Psoas muscle (tissue), 8 donors: ENCODE measurements around the gene DCAF5. TPM values are rescaled to one million over a fixed set of nuclear protein-coding genes. Genes with fewer than 3 reads are reported as not detected.

Source experiments
- ATAC-seq, 4 donors: fragments of 200-7000 bp; cut with Tn5 transposase; one replicate each; pipeline ENCODE4 v1.9.1; 2020; ENCODE audit warnings: moderate library complexity in 3 of 4, mild to moderate bottlenecking in 2 of 4
- DNase-seq, 2 donors: peaks; one replicate each; pipeline ENCODE4 v3.0.0-alpha.2; 2020
- H3K27ac ChIP-seq: fragments of 200-600 bp; one replicate; pipeline ENCODE4 v1.8.0; 2022
- H3K27me3 ChIP-seq, 3 donors: fragments of 200-600 bp in 1 of 3; one replicate each; pipeline versions ENCODE4 v1.6.1 to v1.8.0; 2013 to 2022; ENCODE audit warnings: low read length in 2 of 3, mild to moderate bottlenecking in 2 of 3, moderate library complexity in 1 of 3; ENCODE audit not compliant: insufficient read depth in 3 of 3
- H3K36me3 ChIP-seq, 2 donors: fragments of 200-600 bp in 1 of 2; one replicate each; pipeline versions ENCODE4 v1.6.1 to v1.8.0; 2013 to 2022; ENCODE audit warnings: low read depth in 1 of 2, mild to moderate bottlenecking in 1 of 2, moderate library complexity in 1 of 2; ENCODE audit not compliant: insufficient read depth in 1 of 2
- H3K4me1 ChIP-seq: fragments of 200-600 bp; one replicate; pipeline ENCODE4 v1.8.0; 2022
- H3K4me3 ChIP-seq: fragments of 200-600 bp; one replicate; pipeline ENCODE4 v1.8.0; 2022; ENCODE audit warnings: mild to moderate bottlenecking
- H3K9me3 ChIP-seq: fragments of 200-600 bp; one replicate; pipeline ENCODE4 v1.8.0; 2022
- CTCF ChIP-seq: fragments of 200-600 bp; IDR thresholded peaks from one replicate; pipeline ENCODE4 v1.8.0; 2022; ENCODE audit warnings: antibody characterized with exemption
- WGBS, 3 donors: extraction: QIAGEN DNeasy Blood & Tissue Kit; methylation state at CpG; one replicate each; pipeline versions ENCODE4 v1.1.6 to v1.1.7; 2013; 5-methylcytosine and 5-hydroxymethylcytosine counted together
- intact Hi-C, 2 donors: fragments of 100-400 bp; cut with DNase I; formaldehyde crosslinking; loops; one replicate each; pipeline versions ENCODE4 v1.11.0 to v1.14.2; 2022
- polyA plus RNA-seq, 3 donors: library from polyadenylated mRNA; stranded (reverse); fragments of 200-250 nt; gene quantifications; one replicate each; pipeline ENCODE4 v1.2.3, GENCODE V29; 2013
- total RNA-seq, 4 donors: library from RNA; stranded (reverse); fragmentation: NEBNext Ultra II Directional in 2 of 4; extraction: Animal tissue kit (Norgen Biotek cat#: 25700) in 2 of 4; gene quantifications; one replicate each; pipeline versions ENCODE4 v1.2.1 to v1.2.4, GENCODE V29; 2021 to 2023
- donor health status: healthy with polysubstance abuse.
- donor health status: DM: no; HTN: no; CAD: no; lungs with moderate emphysema.
- donor health status: Bipolar disorder and iron deficiency.
- donor health status: healthy.
- donor health status: DM: yes; HTN: yes; CAD: no.
- donor health status: DM: no; HTN: no; CAD: no.
- donor health status: DM: no; HTN: no; CAD: no.
- donor health status: DM: yes; HTN: yes; CAD: no.

Gene DCAF5
- total and polyA plus RNA-seq, 7 donors = 9.1 to 86.3 (median 74.7) TPM

- H3K9me3 ChIP-seq = no peaks in the 10 kb centered on the region
- H3K27me3 ChIP-seq = no peaks in the 10 kb centered on the region
- intact Hi-C loops = loop anchor here in 1 of 2 donors (5.0 kb wide), 1 partner anchor 74 kb away; no protein-coding TSS in a partner anchor
- 44 to 61% (median 47%) methylated on average over 2 to 3 of the region's 3 CpGs for WGBS, 3 donors
- no peak for TF ChIP-seq CTCF
- H3K27ac ChIP-seq = peak overlapping the region; percentile 53
- ATAC-seq (peak; percentile 58 to 75 (median 72)), DNase-seq (no peak)
- no peaks in the 10 kb centered on the region for H3K36me3 ChIP-seq
- H3K4me3 ChIP-seq = no peak overlapping the region
- peaks cover 75% of the 10 kb centered on the region for H3K4me1 ChIP-seq
Observed at GRCh38 chr14:69133206-69134125, 19.5 kb downstream of the DCAF5 start.

GRCh38 chr14:69132513-69133181 lies 20.3 kb downstream of the DCAF5 start:
- peaks cover 66% of the 10 kb centered on the region for H3K4me1 ChIP-seq
- ATAC-seq = no peak

GRCh38 chr14:69131176-69131575 lies 21.7 kb downstream of the DCAF5 start:
- Histone ChIP-seq H3K27me3 (no peaks in the 10 kb centered on the region), H3K4me3 (no peak overlapping the region), H3K4me1 (peaks cover 66% of the 10 kb centered on the region), H3K27ac (peak overlapping the region; percentile 24), H3K9me3 (no peaks in the 10 kb centered on the region), H3K36me3 (no peaks in the 10 kb centered on the region)
- intact Hi-C loops = loop anchor here in 1 of 2 donors (5.0 kb wide), 1 partner anchor 76 kb away; no protein-coding TSS in a partner anchor
- 73 to 94% (median 77%) methylated on average over 2 of the region's 2 CpGs for WGBS, 3 donors
- ATAC-seq = no peak
- no peak for TF ChIP-seq CTCF
- DNase-seq = no peak

More at GRCh38 chr14:69132513-69133181, 20.3 kb downstream of the DCAF5 start:
- TF ChIP-seq CTCF = no peak
- H3K36me3 ChIP-seq = no peaks in the 10 kb centered on the region
- H3K27ac ChIP-seq = peak overlapping the region; percentile 53
- no peaks in the 10 kb centered on the region for H3K9me3 ChIP-seq
- H3K27me3 ChIP-seq = no peaks in the 10 kb centered on the region
- DNase-seq = no peak
- WGBS, 3 donors = 85 to 92% (median 90%) methylated on average over 4 of the region's 4 CpGs
- no peak overlapping the region for H3K4me3 ChIP-seq
- intact Hi-C loops = loop anchor here in 1 of 2 donors (5.0 kb wide), 1 partner anchor 75 kb away; no protein-coding TSS in a partner anchor

- peak; percentile 79 to 87 (median 83) for ATAC-seq
- H3K27ac ChIP-seq = peak overlapping the region; percentile 64
Observed at GRCh38 chr14:69129264-69129880, 23.5 kb downstream of the DCAF5 start.

More at GRCh38 chr14:69129264-69129880, 23.5 kb downstream of the DCAF5 start:
- Histone ChIP-seq H3K27me3 (no peaks in the 10 kb centered on the region), H3K9me3 (no peaks in the 10 kb centered on the region), H3K36me3 (no peaks in the 10 kb centered on the region), H3K4me1 (peaks cover 56% of the 10 kb centered on the region), H3K4me3 (no peak overlapping the region)
- TF ChIP-seq CTCF = peak; percentile 92
- DNase-seq = peak; percentile 59 to 78
- WGBS, 3 donors = 11 to 17% (median 16%) methylated on average over 7 of the region's 7 CpGs
- intact Hi-C loops = loop anchor here in 1 of 2 donors (1.0 kb wide), 3 partner anchors 24 to 331 kb away; partner anchors contain the start of genes DCAF5 and EXD2
